ENCODE measurements around the gene RNF215. TPM values are rescaled to one million over a fixed set of nuclear protein-coding genes. Genes with fewer than 3 reads are reported as not detected.
A peak's percentile ranks its signal among the peaks of the same experiment; 100 is the strongest.

RNF215 gene
- total and polyA plus RNA-seq, 3 experiments from 2014 or later = 0.22 to 7.9 (median 6.3) TPM

- Histone ChIP-seq H3K4me1 (ENCODE audit: insufficient read depth, low read length) (peaks cover 51% of the 10 kb centered on the region), H3K27ac (ENCODE audit: low read depth, low read length) (no peak overlapping the region), H3K36me3 (ENCODE audit: insufficient read depth, low read length) (peaks cover 32% of the 10 kb centered on the region), H3K9me3 (ENCODE audit: low read length) (no peaks in the 10 kb centered on the region), H3K4me3 (ENCODE audit: low read length) (peak overlapping the region; percentile 16), H3K27me3 (ENCODE audit: insufficient read depth, low read length, poor library complexity, severe bottlenecking) (no peaks in the 10 kb centered on the region)
- H3K27ac Mint-ChIP-seq = peak overlapping the region; percentile 58 to 99 (median 89)
- peak overlapping the region; percentile 94 to 99 (median 98) for H3K4me3 Mint-ChIP-seq
- CTCF ChIA-PET = interaction anchor here (3.3 kb wide), 1 partner anchor 66 kb away, joined by 22 read pairs; the partner anchor contains the start of gene CASTOR1
- POLR2A ChIA-PET = interaction anchor here (3.0 to 4.1 kb wide), 2 partner anchors 52 to 65 kb away, joined by 12 to 48 read pairs; partner anchors contain the start of gene CASTOR1
- H3K9me3 Mint-ChIP-seq = no peaks in the 10 kb centered on the region
- H3K36me3 Mint-ChIP-seq = peaks cover 6 to 61% (median 7%) of the 10 kb centered on the region in 3 donors
- peaks cover 57 to 76% (median 75%) of the 10 kb centered on the region in 3 donors for H3K4me1 Mint-ChIP-seq
- no peak for DNase-seq
- peaks cover 0 to 3% of the 10 kb centered on the region in 2 donors for H3K27me3 Mint-ChIP-seq
These were observed 32.6 kb downstream of the RNF215 start for GRCh38 chr22:30354644-30355043.

- Histone ChIP-seq H3K27ac (ENCODE audit: low read depth, low read length) (no peak overlapping the region), H3K4me3 (ENCODE audit: low read length) (no peak overlapping the region), H3K4me1 (ENCODE audit: insufficient read depth, low read length) (peaks cover 62% of the 10 kb centered on the region), H3K27me3 (ENCODE audit: insufficient read depth, low read length, poor library complexity, severe bottlenecking) (no peaks in the 10 kb centered on the region), H3K36me3 (ENCODE audit: insufficient read depth, low read length) (peaks cover 48% of the 10 kb centered on the region), H3K9me3 (ENCODE audit: low read length) (no peaks in the 10 kb centered on the region)
- H3K36me3 Mint-ChIP-seq = peaks cover 6 to 87% (median 13%) of the 10 kb centered on the region in 3 donors
- no peaks in the 10 kb centered on the region for H3K27me3 Mint-ChIP-seq
- DNase-seq = no peak
- H3K27ac Mint-ChIP-seq = peak overlapping the region in 6 of 8 donors; percentile 11 to 58 (median 40)
- H3K4me1 Mint-ChIP-seq = peaks cover 66 to 93% (median 87%) of the 10 kb centered on the region in 3 donors
- ChIA-PET CTCF (interaction anchor here (2.3 to 5.0 kb wide), 2 partner anchors 46 to 63 kb away, joined by 8 to 27 read pairs; partner anchors contain the start of gene CASTOR1), POLR2A (no interaction called here)
- H3K4me3 Mint-ChIP-seq = no peak overlapping the region
- no peaks in the 10 kb centered on the region for H3K9me3 Mint-ChIP-seq
These were observed 36.0 kb downstream of the RNF215 start for GRCh38 chr22:30351226-30351625.

GRCh38 chr22:30348809-30349208 lies 38.4 kb downstream of the RNF215 start:
- H3K27ac ChIP-seq (ENCODE audit: low read depth, low read length) = no peak overlapping the region
- Mint-ChIP-seq H3K9me3 (no peaks in the 10 kb centered on the region), H3K4me3 (peak overlapping the region in 2 of 7 donors; percentile 39 to 44), H3K4me1 (peaks cover 48 to 85% (median 82%) of the 10 kb centered on the region in 3 donors), H3K27ac (peak overlapping the region; percentile 38 to 91 (median 66)), H3K36me3 (peaks cover 6 to 94% (median 15%) of the 10 kb centered on the region in 3 donors), H3K27me3 (no peaks in the 10 kb centered on the region)
- ChIA-PET POLR2A (no interaction called here), CTCF (interaction anchor here (2.3 to 5.0 kb wide), 2 partner anchors 43 to 60 kb away, joined by 8 to 27 read pairs; partner anchors contain the start of gene CASTOR1)
- H3K9me3 ChIP-seq (ENCODE audit: low read length) = no peaks in the 10 kb centered on the region
- H3K4me3 ChIP-seq (ENCODE audit: low read length) = no peak overlapping the region
- H3K36me3 ChIP-seq (ENCODE audit: insufficient read depth, low read length) = peaks cover 66% of the 10 kb centered on the region
- peaks cover 38% of the 10 kb centered on the region for H3K4me1 ChIP-seq (ENCODE audit: insufficient read depth, low read length)
- DNase-seq = no peak
- no peaks in the 10 kb centered on the region for H3K27me3 ChIP-seq (ENCODE audit: insufficient read depth, low read length, poor library complexity, severe bottlenecking)

- no peak overlapping the region for H3K27ac ChIP-seq (ENCODE audit: low read depth, low read length)
- no peak overlapping the region for H3K4me3 ChIP-seq (ENCODE audit: low read length)
- Mint-ChIP-seq H3K27me3 (no peaks in the 10 kb centered on the region), H3K9me3 (no peaks in the 10 kb centered on the region), H3K4me3 (peak overlapping the region in 2 of 7 donors; percentile 9 to 39), H3K4me1 (peaks cover 46 to 81% (median 78%) of the 10 kb centered on the region in 3 donors), H3K27ac (peak overlapping the region; percentile 38 to 91 (median 66)), H3K36me3 (peaks cover 8 to 94% (median 14%) of the 10 kb centered on the region in 3 donors)
- ChIA-PET CTCF (interaction anchor here (5.0 kb wide), 1 partner anchor 60 kb away, joined by 27 read pairs; the partner anchor contains the start of gene CASTOR1), POLR2A (no interaction called here)
- no peak for DNase-seq
- H3K27me3 ChIP-seq (ENCODE audit: insufficient read depth, low read length, poor library complexity, severe bottlenecking) = no peaks in the 10 kb centered on the region
- peaks cover 35% of the 10 kb centered on the region for H3K4me1 ChIP-seq (ENCODE audit: insufficient read depth, low read length)
- H3K9me3 ChIP-seq (ENCODE audit: low read length) = no peaks in the 10 kb centered on the region
- peaks cover 70% of the 10 kb centered on the region for H3K36me3 ChIP-seq (ENCODE audit: insufficient read depth, low read length)
These were observed 38.8 kb downstream of the RNF215 start for GRCh38 chr22:30348404-30348803.

GRCh38 chr22:30347255-30347892 lies 39.8 kb downstream of the RNF215 start:
- Histone ChIP-seq H3K9me3 (ENCODE audit: low read length) (no peaks in the 10 kb centered on the region), H3K36me3 (ENCODE audit: insufficient read depth, low read length) (peaks cover 72% of the 10 kb centered on the region), H3K4me3 (ENCODE audit: low read length) (no peak overlapping the region), H3K27ac (ENCODE audit: low read depth, low read length) (no peak overlapping the region), H3K27me3 (ENCODE audit: insufficient read depth, low read length, poor library complexity, severe bottlenecking) (no peaks in the 10 kb centered on the region), H3K4me1 (ENCODE audit: insufficient read depth, low read length) (peaks cover 29% of the 10 kb centered on the region)
- no peaks in the 10 kb centered on the region for H3K27me3 Mint-ChIP-seq
- peaks cover 42 to 72% (median 70%) of the 10 kb centered on the region in 3 donors for H3K4me1 Mint-ChIP-seq
- peak overlapping the region in 7 of 8 donors; percentile 52 to 87 (median 64) for H3K27ac Mint-ChIP-seq
- ChIA-PET POLR2A (no interaction called here), CTCF (interaction anchor here (1.0 to 5.0 kb wide), 2 partner anchors 59 to 61 kb away, joined by 3 to 27 read pairs; partner anchors contain the start of gene CASTOR1)
- H3K4me3 Mint-ChIP-seq = peak overlapping the region in 3 of 7 donors; percentile 8 to 33 (median 8)
- no peaks in the 10 kb centered on the region for H3K9me3 Mint-ChIP-seq
- H3K36me3 Mint-ChIP-seq = peaks cover 12 to 96% (median 17%) of the 10 kb centered on the region in 3 donors
- no peak for DNase-seq

GRCh38 chr22:30344447-30345200 lies 42.6 kb downstream of the RNF215 start:
- DNase-seq = no peak
- Mint-ChIP-seq H3K36me3 (peaks cover 5 to 96% (median 13%) of the 10 kb centered on the region in 3 donors), H3K9me3 (no peaks in the 10 kb centered on the region), H3K27ac (peak overlapping the region in 4 of 8 donors; percentile 23 to 80 (median 28)), H3K4me3 (no peak overlapping the region), H3K4me1 (peaks cover 26 to 46% (median 44%) of the 10 kb centered on the region in 3 donors), H3K27me3 (no peaks in the 10 kb centered on the region)
- no peaks in the 10 kb centered on the region for H3K27me3 ChIP-seq (ENCODE audit: insufficient read depth, low read length, poor library complexity, severe bottlenecking)
- H3K4me3 ChIP-seq (ENCODE audit: low read length) = no peak overlapping the region
- H3K36me3 ChIP-seq (ENCODE audit: insufficient read depth, low read length) = peaks cover 79% of the 10 kb centered on the region
- peaks cover 18% of the 10 kb centered on the region for H3K4me1 ChIP-seq (ENCODE audit: insufficient read depth, low read length)
- POLR2A ChIA-PET = interaction anchor here (0.6 kb wide), 2 partner anchors 117 to 758 kb away, joined by 3 read pairs; no protein-coding TSS in a partner anchor
- no peak overlapping the region for H3K27ac ChIP-seq (ENCODE audit: low read depth, low read length)
- H3K9me3 ChIP-seq (ENCODE audit: low read length) = no peaks in the 10 kb centered on the region
- CTCF ChIA-PET = interaction anchor here (0.8 to 0.9 kb wide), 2 partner anchors 43 to 56 kb away, joined by 3 read pairs; partner anchors contain the start of gene RNF215

- H3K27ac Mint-ChIP-seq = no peak overlapping the region
These were observed 46.1 kb downstream of the RNF215 start for GRCh38 chr22:30340911-30341685.

More at GRCh38 chr22:30340911-30341685, 46.1 kb downstream of the RNF215 start:
- Histone ChIP-seq H3K4me1 (ENCODE audit: insufficient read depth, low read length) (no peaks in the 10 kb centered on the region), H3K27ac (ENCODE audit: low read depth, low read length) (no peak overlapping the region), H3K36me3 (ENCODE audit: insufficient read depth, low read length) (peaks cover 92% of the 10 kb centered on the region), H3K9me3 (ENCODE audit: low read length) (no peaks in the 10 kb centered on the region), H3K27me3 (ENCODE audit: insufficient read depth, low read length, poor library complexity, severe bottlenecking) (no peaks in the 10 kb centered on the region), H3K4me3 (ENCODE audit: low read length) (no peak overlapping the region)
- H3K36me3 Mint-ChIP-seq = peaks cover 5 to 99% (median 14%) of the 10 kb centered on the region in 3 donors
- H3K4me3 Mint-ChIP-seq = no peak overlapping the region
- no peak for DNase-seq
- H3K4me1 Mint-ChIP-seq = peaks cover 7 to 18% (median 14%) of the 10 kb centered on the region in 3 donors
- POLR2A ChIA-PET = interaction anchor here (1.3 kb wide), 1 partner anchor 16 kb away, joined by 4 read pairs; the partner anchor contains the start of genes CCDC157 and SF3A1
- CTCF ChIA-PET = interaction anchor here (0.8 kb wide), 1 partner anchor 53 kb away, joined by 3 read pairs; no protein-coding TSS in a partner anchor
- no peaks in the 10 kb centered on the region for H3K9me3 Mint-ChIP-seq
- no peaks in the 10 kb centered on the region for H3K27me3 Mint-ChIP-seq
